SK-N-MC (cell line): Measurements from ENCODE around the gene VSIG4.

Experiments used
- EZH2 ChIP-seq: fragments of 200-600 bp; sonication (generic); IDR thresholded peaks from one replicate; pipeline ENCODE4 v1.6.1; 2017; ENCODE audit warnings: antibody characterized with exemption
- FOXP2 ChIP-seq: optimal IDR thresholded peaks from 2 replicates; pipeline ENCODE3; 2011; ENCODE audit warnings: mild to moderate bottlenecking, moderate library complexity; ENCODE audit not compliant: insufficient read depth; ENCODE audit errors: extremely low read length, control extremely low read depth
- POLR2AphosphoS5 ChIP-seq: IDR thresholded peaks from 2 replicates; pipeline ENCODE4 v1.6.1; 2012; ENCODE audit warnings: mild to moderate bottlenecking, low read depth, low read length, borderline replicate concordance

DNA sequence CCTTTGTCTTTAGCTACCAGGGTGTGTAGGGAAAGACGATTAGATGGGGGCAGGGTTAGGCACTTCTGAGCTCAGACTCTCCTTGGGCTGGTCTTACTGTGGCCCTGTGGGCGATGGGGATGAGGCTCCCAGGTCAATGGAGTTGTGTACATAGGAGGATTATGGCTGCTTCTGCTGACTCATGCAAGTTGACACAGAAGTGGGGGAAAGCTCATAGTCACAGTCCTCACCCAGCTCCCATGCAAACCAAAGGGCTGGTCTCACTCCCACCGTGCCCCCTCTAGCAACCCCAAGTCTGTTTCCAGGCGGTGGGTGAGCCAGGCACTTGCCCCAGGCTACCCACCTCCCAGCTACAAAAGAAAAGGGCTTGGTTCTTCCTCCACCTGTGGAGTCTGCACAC is 24.4 kb upstream of the VSIG4 start:
- TF ChIP-seq POLR2AphosphoS5 (no peak), EZH2 (no peak), FOXP2 (no peak)
